A172 (cell line): Measurements from ENCODE around the gene TCHHL1. TPM values are rescaled to one million over a fixed set of nuclear protein-coding genes. Genes with fewer than 3 reads are reported as not detected.

Experiments
- DNase-seq: peaks from one replicate; pipeline ENCODE4 v3.0.0-alpha.2; 2015; ENCODE audit warnings: low spot score
- total RNA-seq: library from RNA; depleted of rRNA; stranded (reverse); fragments of >200 nt; shearing (Covaris generic); gene quantifications from 2 replicates; pipeline ENCODE4 v1.2.3, GENCODE V29; 2014; rRNA removed

The TCHHL1 gene
- total RNA-seq, 1 experiment from 2014 or later, result not detected

DNA sequence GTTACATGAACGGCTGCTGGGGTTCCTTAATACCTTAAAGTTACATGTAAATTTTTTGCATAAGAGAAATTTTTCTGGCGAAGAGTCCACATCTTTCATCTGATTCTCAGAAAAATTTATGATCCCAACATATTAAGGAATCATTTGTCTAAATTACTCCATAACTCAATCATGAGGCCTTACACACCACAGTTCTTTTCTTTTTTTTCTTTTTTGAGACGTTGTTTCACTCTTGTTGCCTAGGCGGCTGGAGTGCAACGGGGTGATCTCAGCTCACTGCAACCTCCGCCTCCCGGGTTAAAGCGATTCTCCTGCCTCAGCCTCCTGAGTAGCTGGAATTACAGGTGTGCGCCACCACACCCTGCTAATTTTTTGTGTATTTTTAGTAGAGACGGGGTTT is 50.0 kb downstream of the TCHHL1 start:
- DNase-seq, result no peak

DNA sequence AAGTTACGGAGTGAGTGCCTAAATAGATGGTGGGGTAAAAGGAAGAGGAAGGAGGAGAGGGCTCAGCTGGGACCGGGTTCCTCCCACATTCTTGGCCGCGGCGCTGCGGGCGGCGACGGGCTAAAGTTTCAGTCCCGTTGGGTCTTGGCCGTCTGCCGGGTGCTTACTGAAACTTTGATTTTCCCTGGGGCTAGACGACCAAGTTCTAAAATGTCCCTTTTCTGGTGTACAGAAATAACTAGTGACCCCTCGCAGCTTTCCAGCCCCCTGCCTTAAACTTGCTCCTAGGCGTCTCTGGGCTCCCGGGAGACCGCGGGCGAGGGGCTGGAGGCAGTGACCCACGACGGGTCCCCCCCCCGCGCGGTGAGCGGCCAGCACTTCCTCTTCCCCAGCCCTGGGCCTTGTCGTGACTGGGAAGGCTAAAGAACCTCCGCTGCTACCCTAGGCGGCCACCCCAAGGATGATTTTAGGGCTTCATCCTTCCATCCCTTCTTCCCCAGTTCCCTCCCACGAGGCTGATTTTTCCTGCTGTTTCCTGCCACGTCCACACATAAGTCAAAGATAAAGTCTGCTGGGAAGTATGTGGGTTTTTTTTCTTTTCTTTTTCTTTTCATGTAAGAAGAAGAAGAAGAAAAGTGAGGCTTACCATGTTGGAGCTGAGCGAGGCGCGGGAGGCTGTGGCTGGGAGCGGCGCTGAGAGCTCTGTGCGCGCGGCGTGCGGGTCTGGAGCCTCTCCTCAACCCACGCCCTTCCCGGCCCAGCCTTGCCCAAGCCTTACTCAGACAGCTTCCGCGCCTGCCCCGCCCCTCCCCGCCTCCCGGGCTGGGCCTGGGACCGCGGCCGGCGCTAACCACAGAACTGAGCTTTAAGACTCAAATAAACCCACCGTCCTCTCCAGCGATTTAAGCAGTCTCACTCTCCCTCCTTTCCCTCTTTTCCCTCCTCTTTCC is 52.3 kb downstream of the TCHHL1 start, which contains the start of gene S100A11:
Gene S100A11 (minus strand): TSS at position 738 of the 950 bp plus-strand sequence. CDS start 89 bp downstream, at position 649.
- peak; percentile 89 for DNase-seq

DNA sequence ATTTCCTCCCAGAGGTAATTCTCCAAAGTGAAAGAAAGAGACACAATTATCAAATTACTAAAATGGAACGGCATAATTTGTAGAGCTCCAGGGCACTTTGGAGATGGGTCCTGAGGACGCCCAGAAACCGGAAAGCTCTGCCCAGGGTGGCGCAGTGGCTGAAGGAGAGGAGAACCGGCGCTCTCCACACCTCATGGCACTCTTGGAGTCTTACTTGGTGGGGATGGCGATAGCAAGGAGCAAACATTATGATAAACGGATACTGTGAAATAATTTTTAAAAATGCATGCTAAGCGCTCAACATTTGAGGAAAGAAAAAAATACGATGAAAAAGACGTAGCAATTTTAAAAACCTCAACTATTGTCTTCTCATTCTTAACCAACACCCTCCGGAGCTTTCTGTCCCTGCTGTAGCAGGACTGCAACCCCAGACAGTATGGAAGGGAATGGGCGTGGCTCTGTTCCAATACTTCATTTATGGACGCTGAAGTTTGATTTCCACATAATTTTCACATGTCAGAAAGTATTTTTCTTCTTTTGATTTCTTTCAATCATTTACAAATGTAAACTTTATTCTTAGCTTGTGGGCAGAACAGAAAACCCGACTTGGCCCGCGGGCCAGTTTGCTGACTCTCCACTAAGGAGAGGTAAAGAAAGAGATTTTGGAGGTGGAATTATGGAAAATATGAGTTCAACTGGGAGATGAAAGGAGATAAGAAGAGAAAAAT is 53.2 kb downstream of the TCHHL1 start:
- DNase-seq, result peak; percentile 49

DNA sequence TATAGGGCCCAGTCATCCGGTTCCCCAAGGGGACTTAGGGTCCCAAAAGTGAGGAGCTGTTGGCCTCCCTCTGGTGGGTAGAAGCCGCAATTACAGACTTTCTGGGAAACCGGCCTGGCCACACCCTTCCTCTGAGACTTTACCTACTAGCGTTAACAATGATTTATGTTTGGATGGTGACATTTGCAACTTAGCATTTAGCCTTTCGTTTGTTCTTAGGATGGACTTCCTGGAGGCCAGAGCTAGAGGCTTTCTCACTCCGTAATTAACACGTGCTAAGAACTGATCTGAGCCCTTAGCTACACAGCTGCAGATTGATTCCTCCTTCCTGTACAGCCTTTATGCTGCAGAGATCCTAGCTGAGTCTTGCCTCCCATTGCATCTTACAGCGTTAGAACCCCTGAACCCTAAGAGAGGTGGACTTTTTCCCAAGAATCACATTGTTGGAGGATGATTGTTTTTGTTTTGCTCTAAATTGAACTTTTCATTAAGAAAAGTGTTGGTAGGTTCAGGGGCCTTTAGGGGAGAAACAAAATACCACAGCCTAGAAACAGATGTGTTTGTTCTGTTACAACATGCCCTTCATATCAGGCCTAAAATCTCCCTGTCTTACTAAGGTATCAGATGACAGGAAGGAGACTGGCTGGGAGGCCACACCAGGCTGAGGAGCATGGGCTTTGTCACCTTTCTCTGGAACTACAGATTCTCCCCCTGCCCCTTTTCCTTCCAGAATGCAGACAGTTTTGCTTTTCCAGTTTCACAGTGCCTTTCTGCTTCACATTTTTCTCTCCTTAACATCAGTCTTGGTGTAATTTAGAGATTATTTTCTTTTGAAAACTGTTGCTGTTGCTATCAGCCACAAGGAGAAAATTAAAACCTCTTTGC is 54.0 kb downstream of the TCHHL1 start:
- DNase-seq, result peak; percentile 93

DNA sequence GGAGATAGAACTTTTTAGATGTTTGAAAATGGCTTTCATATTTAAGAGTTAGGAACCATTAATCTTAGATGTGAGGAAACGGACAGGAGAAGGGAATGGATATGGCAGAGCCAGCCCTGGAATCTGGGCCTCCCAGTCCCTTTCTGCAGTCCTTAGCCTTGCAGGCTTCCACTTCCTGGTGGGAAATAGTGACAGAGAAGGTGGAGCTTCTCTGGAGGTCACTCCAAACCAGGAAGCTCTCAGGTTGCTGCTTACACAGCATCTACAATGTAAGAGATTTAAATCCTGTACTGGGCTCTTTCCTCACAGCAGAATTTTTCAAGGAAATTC is 54.6 kb downstream of the TCHHL1 start:
- DNase-seq, result no peak

Other genes with a start within 250 kb of the TCHHL1 start
- gene C2CD4D, start 249.2 kb downstream of the TCHHL1 start, total RNA-seq, result not detected in 2 replicates
- gene THEM5, start 235.4 kb downstream of the TCHHL1 start, total RNA-seq, result not detected in 2 replicates
- gene THEM4, start 179.6 kb downstream of the TCHHL1 start, total RNA-seq, result 9.5 and 11.2 TPM in 2 replicates
- 760 and 801 TPM in 2 replicates for gene S100A10, start 95.2 kb downstream of the TCHHL1 start, total RNA-seq
- gene S100A11, start 52.1 kb downstream of the TCHHL1 start, total RNA-seq, result 517 and 658 TPM in 2 replicates
- 0.02 TPM in 1 of 2 replicates, not detected in the other for gene TCHH, start 26.4 kb upstream of the TCHHL1 start, total RNA-seq
- not detected in 2 replicates for gene RPTN, start 70.2 kb upstream of the TCHHL1 start, total RNA-seq
- gene HRNR, start 135.1 kb upstream of the TCHHL1 start, total RNA-seq, result not detected in 2 replicates
- gene FLG, start 236.2 kb upstream of the TCHHL1 start, total RNA-seq, result not detected in 2 replicates